Right lobe of liver (tissue), 6 donors: ENCODE measurements around the gene INSM2. TPM values are rescaled to one million over a fixed set of nuclear protein-coding genes. Genes with fewer than 3 reads are reported as not detected.
A peak's percentile ranks its signal among the peaks of the same experiment; 100 is the strongest.

Experiments used
- ATAC-seq, 4 donors: fragments of 200-7000 bp; cut with Tn5 transposase; one replicate each; pipeline ENCODE4 v1.9.1; 2020; ENCODE audit warnings: mild to moderate bottlenecking in 4 of 4, moderate library complexity in 4 of 4
- DNase-seq, 3 donors: peaks; one replicate each; pipeline ENCODE4 v3.0.0-alpha.2; 2020
- H3K27ac ChIP-seq, 3 donors: fragments of 200-600 bp; one replicate each; pipeline ENCODE4 v1.8.0; 2022
- H3K27me3 ChIP-seq, 2 donors: fragments of 200-600 bp; one replicate each; pipeline ENCODE4 v1.8.0; 2022
- H3K36me3 ChIP-seq, 4 donors: fragments of 200-600 bp; sonication (generic) in 1 of 4; one replicate each; pipeline versions ENCODE4 v1.5.1 to v1.8.0; 2017 to 2022; ENCODE audit warnings: control low read depth in 1 of 4
- H3K4me1 ChIP-seq, 4 donors: fragments of 200-600 bp; sonication (generic) in 1 of 4; one replicate each; pipeline versions ENCODE4 v1.5.1 to v1.8.0; 2017 to 2022; ENCODE audit warnings: control low read depth in 1 of 4
- H3K4me3 ChIP-seq, 3 donors: fragments of 200-600 bp; one replicate each; pipeline ENCODE4 v1.8.0; 2022
- H3K9me3 ChIP-seq, 4 donors: fragments of 200-600 bp; sonication (generic) in 1 of 4; one replicate each; pipeline versions ENCODE4 v1.5.1 to v1.8.0; 2017 to 2022; ENCODE audit warnings: control low read depth in 1 of 4
- POLR2A ChIP-seq: fragments of 450-650 bp; IDR thresholded peaks from one replicate; pipeline ENCODE4 v1.6.1; 2017; ENCODE audit warnings: antibody characterized with exemption, mild to moderate bottlenecking
- WGBS: methylation state at CpG from one replicate; pipeline ENCODE4 v1.1.6; 2018; ENCODE audit warnings: low coverage, low lambda C conversion rate; ENCODE audit not compliant: insufficient coverage; ENCODE audit errors: missing lambda C conversion rate; 5-methylcytosine and 5-hydroxymethylcytosine counted together
- intact Hi-C, 2 donors: fragments of 100-400 bp; cut with DNase I; formaldehyde crosslinking; loops; one replicate each; pipeline versions ENCODE4 v1.11.2 to v1.14.1; 2022
- total RNA-seq, 6 experiments: library from RNA; depleted of rRNA in 2 of 6; stranded (reverse); fragments of >200 nt in 2 of 6; fragmentation: NEBNext Ultra II Directional in 3 of 6; extraction: Animal tissue kit (Norgen Biotek cat#: 25700) in 3 of 6; gene quantifications; one replicate each; pipeline versions ENCODE4 v1.1.0 to v1.2.4, GENCODE V29; 2016 to 2023
- TF ChIP-seq, protein P1 (sequence below), 4 donors: fragments of 200-600 bp in 3 of 4; fragments of 450-650 bp in 1 of 4; IDR thresholded peaks; one replicate each; pipeline versions ENCODE4 v1.5.1 to v1.8.0; 2016 to 2022; ENCODE audit warnings: antibody characterized with exemption in 4 of 4, mild to moderate bottlenecking in 2 of 4
- donor health status: DM: no; HTN: yes; CAD: no.
- donor health status: DM: no; HTN: no; CAD: no.
- donor health status: DM: no; HTN: no; CAD: no.
- donor health status: DM: no; HTN: yes; CAD: no.
- donor health status: DM: no; HTN: yes; CAD: no.

The INSM2 gene
- total RNA-seq, 6 experiments from 2014 or later = not detected

DNA sequence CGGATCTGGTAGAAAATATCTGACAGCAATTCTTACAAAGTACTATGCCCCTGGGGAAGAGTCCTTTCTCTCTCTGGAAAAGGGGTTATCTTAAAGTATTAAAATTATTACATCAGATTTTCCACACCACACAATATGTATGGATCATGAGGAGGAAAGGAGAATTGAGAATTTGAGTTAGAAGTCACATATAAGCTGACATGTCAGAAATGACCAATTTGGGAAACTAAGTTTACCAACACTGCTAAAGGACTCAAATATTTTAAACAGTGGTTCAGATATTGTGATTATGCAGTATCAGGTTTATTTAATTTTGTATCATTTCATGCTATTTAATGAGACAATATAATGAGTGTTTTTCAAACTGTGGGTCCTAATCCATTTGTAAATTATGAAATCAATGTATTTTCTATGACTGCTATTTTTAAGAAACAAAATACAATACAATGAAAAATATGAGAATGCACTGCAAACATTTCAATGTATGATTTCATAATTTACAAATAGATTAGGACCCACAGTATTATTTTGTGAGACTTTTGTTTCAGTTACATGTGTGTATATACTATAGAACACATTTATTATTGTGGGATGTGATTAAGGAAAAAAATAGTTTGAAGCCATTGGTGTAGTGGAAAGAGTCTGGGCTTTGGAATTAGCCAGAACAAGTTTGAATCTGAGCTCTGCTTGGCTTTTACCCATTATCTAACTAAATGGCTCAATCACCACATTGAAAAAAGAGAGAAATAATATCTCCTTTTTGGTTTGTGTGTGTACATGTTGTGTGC is 1.8 kb upstream of the INSM2 start:
- Histone ChIP-seq H3K9me3 (no peaks in the 10 kb centered on the region), H3K4me3 (no peak overlapping the region), H3K4me1 (peaks cover 0 to 28% (median 9%) of the 10 kb centered on the region in 4 donors), H3K36me3 (no peaks in the 10 kb centered on the region), H3K27ac (no peak overlapping the region), H3K27me3 (peaks cover 0 to 36% of the 10 kb centered on the region in 2 donors)
- TF ChIP-seq POLR2A = no peak
- TF ChIP-seq, protein P1, sequence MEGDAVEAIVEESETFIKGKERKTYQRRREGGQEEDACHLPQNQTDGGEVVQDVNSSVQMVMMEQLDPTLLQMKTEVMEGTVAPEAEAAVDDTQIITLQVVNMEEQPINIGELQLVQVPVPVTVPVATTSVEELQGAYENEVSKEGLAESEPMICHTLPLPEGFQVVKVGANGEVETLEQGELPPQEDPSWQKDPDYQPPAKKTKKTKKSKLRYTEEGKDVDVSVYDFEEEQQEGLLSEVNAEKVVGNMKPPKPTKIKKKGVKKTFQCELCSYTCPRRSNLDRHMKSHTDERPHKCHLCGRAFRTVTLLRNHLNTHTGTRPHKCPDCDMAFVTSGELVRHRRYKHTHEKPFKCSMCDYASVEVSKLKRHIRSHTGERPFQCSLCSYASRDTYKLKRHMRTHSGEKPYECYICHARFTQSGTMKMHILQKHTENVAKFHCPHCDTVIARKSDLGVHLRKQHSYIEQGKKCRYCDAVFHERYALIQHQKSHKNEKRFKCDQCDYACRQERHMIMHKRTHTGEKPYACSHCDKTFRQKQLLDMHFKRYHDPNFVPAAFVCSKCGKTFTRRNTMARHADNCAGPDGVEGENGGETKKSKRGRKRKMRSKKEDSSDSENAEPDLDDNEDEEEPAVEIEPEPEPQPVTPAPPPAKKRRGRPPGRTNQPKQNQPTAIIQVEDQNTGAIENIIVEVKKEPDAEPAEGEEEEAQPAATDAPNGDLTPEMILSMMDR (IDR thresholded peaks at IDR 0.05) = no peak
- intact Hi-C loops = no loop called here
- DNase-seq = no peak
- 89% methylated on average over 1 of the region's 1 CpG for WGBS
- no peak for ATAC-seq

DNA sequence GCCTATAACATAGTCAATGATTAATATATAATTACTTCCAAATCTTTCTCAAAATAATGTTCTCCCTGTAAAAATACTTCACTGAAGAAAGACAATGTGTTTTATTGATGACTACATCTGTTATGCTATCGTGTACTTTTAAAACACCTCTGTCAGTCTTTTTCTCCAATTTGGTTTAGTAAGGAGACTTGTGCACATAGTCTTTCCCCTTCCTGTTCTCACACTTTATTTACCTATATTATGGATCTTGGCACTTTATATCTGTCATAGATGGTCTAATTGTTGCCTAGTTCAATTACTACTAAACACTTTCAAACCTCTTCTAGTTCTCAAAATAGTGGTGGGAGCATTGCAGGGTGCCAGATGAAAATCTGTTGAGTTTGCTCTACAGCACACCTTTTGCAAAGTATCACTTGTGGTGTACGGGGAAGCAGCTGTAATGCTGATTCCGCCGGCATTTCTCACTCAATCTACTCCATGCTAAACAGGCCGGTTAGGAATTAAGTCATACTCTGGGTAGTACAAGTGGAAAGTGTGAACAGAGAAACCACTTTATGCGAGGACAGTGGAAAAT is 1.1 kb upstream of the INSM2 start:
- 6% methylated on average over 6 of the region's 6 CpGs for WGBS
- Histone ChIP-seq H3K27me3 (peaks cover 0 to 36% of the 10 kb centered on the region in 2 donors), H3K36me3 (no peaks in the 10 kb centered on the region)

DNA sequence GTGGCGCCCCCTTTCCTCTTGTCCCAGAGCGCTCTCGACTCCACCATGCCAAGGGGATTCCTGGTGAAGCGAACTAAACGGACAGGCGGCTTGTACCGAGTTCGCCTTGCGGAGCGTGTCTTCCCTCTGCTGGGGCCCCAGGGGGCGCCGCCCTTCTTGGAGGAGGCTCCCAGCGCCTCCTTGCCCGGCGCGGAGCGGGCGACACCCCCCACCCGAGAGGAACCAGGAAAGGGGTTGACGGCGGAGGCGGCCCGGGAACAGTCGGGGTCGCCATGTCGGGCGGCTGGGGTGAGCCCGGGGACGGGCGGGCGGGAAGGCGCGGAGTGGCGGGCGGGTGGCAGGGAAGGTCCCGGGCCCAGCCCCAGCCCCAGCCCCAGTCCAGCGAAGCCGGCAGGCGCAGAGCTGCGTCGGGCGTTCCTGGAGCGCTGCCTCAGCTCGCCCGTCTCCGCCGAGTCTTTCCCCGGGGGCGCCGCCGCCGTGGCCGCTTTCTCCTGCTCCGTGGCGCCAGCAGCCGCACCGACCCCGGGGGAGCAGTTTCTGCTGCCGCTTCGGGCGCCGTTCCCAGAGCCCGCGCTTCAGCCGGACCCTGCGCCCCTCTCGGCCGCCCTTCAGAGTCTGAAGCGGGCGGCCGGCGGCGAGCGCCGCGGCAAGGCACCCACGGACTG is 376 bp downstream of the INSM2 start:
- TF ChIP-seq, protein P1 (IDR thresholded peaks at IDR 0.05) = no peak
- TF ChIP-seq POLR2A = no peak
- Histone ChIP-seq H3K27me3 (peaks cover 0 to 36% of the 10 kb centered on the region in 2 donors), H3K4me3 (peak overlapping the region; percentile 44 to 58 (median 53)), H3K4me1 (peaks cover 0 to 28% (median 9%) of the 10 kb centered on the region in 4 donors), H3K9me3 (no peaks in the 10 kb centered on the region), H3K36me3 (peaks cover 0 to 3% (median 0%) of the 10 kb centered on the region in 4 donors), H3K27ac (no peak overlapping the region)
- intact Hi-C loops = no loop called here
- DNase-seq (peak in 1 of 3 donors; percentile 25), ATAC-seq (no peak)
- WGBS = 0% methylated on average over 4 of the region's 77 CpGs

More for the DNA sequence above, 1.1 kb upstream of the INSM2 start:
- peak overlapping the region; percentile 44 to 58 (median 53) for H3K4me3 ChIP-seq
- H3K27ac ChIP-seq = no peak overlapping the region
- H3K4me1 ChIP-seq = peaks cover 0 to 28% (median 9%) of the 10 kb centered on the region in 4 donors
- DNase-seq (no peak), ATAC-seq (no peak)
- intact Hi-C loops = no loop called here
- H3K9me3 ChIP-seq = no peaks in the 10 kb centered on the region
- TF ChIP-seq, protein P1 (IDR thresholded peaks at IDR 0.05) = no peak
- no peak for TF ChIP-seq POLR2A

DNA sequence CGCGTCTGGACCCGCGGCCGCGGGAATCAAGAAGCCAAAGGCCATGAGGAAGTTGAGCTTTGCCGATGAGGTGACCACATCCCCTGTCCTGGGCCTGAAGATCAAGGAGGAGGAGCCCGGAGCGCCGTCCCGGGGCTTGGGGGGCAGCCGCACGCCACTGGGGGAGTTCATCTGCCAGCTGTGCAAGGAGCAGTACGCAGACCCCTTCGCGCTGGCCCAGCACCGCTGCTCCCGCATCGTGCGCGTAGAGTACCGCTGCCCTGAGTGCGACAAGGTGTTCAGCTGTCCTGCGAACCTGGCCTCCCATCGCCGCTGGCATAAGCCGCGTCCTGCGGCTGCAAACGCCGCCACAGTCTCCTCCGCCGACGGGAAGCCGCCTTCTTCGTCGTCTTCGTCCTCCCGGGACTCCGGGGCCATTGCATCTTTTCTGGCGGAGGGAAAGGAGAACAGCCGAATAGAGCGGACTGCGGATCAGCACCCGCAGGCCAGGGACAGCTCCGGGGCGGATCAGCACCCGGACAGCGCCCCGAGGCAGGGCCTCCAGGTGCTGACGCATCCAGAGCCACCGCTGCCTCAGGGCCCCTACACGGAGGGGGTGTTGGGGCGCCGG is 1.0 kb downstream of the INSM2 start:
- no CpG with 5 or more reads among the region's 55 CpGs for WGBS
- peak; percentile 86 to 96 (median 92) for ATAC-seq
- no peak for TF ChIP-seq POLR2A
- TF ChIP-seq, protein P1 (IDR thresholded peaks at IDR 0.05) = no peak
- DNase-seq = peak; percentile 61 to 77 (median 71)
- H3K4me1 ChIP-seq = peaks cover 0 to 28% (median 9%) of the 10 kb centered on the region in 4 donors
- peak overlapping the region in 2 of 3 donors; percentile 44 to 58 for H3K4me3 ChIP-seq
- H3K27me3 ChIP-seq = peaks cover 0 to 36% of the 10 kb centered on the region in 2 donors
- H3K9me3 ChIP-seq = no peaks in the 10 kb centered on the region
- peaks cover 0 to 3% (median 0%) of the 10 kb centered on the region in 4 donors for H3K36me3 ChIP-seq
- no peak overlapping the region for H3K27ac ChIP-seq
- intact Hi-C loops = no loop called here
